Mammary epithelial cell (primary cell): ENCODE measurements around the gene MAGI1.

ENCODE experiments used
- CTCF ChIP-seq, 2 donors: IDR thresholded peaks in 1 of 2; conservative IDR thresholded peaks in 1 of 2; 2 replicates each; pipeline ENCODE4 v1.5.1; 2011 to 2012; ENCODE audit warnings: inconsistent platforms in 2 of 2, low read length in 2 of 2, mild to moderate bottlenecking in 2 of 2, control low read depth in 1 of 2, low read depth in 1 of 2; ENCODE audit not compliant: insufficient read depth in 1 of 2; ENCODE audit errors: extremely low read depth in 1 of 2
- EZH2 ChIP-seq: IDR thresholded peaks from 2 replicates; pipeline ENCODE4 v1.6.1; 2012; ENCODE audit warnings: low read length, inconsistent platforms, borderline replicate concordance

GRCh38 chr3:65703820-65704219 is 334.9 kb downstream of the MAGI1 start:
- TF ChIP-seq CTCF (conservative IDR thresholded peaks at IDR 0.05 in 1 of 2, IDR thresholded peaks at IDR 0.05 in 1 of 2; ENCODE audit: extremely low read depth in 1 of 2, insufficient read depth in 1 of 2, low read depth in 1 of 2, low read length in 2 of 2) (no peak), EZH2 (no peak)
